ENCODE data around the gene ATG10. TPM values are rescaled to one million over a fixed set of nuclear protein-coding genes. Genes with fewer than 3 reads are reported as not detected.

The ATG10 gene
- total and polyA plus RNA-seq, 2 donors (not counting 1 experiment from before 2014, with no cell fraction given), result 1.6 to 11.6 TPM

- no peak overlapping the region for H3K4me2 ChIP-seq (replicated peaks; ENCODE audit: low read depth, low read length, poor library complexity, severe bottlenecking)
- Mint-ChIP-seq H3K4me3 (no peak overlapping the region), H3K9me3 (ENCODE audit: insufficient read depth) (no peaks in the 10 kb centered on the region), H3K4me1 (peaks cover 3% of the 10 kb centered on the region), H3K27me3 (no peaks in the 10 kb centered on the region), H3K27ac (no peak overlapping the region)
- no peak overlapping the region for H3K27ac ChIP-seq (ENCODE audit: low read length in 2 of 2)
- ChIA-PET POLR2A (interaction anchor here (0.7 kb wide), 1 partner anchor 698 kb away, joined by 3 read pairs; no protein-coding TSS in a partner anchor), CTCF (interaction anchor here (1.1 to 2.0 kb wide), 5 partner anchors 9 to 742 kb away, joined by 3 to 16 read pairs (median 3); no protein-coding TSS in a partner anchor)
- H3K79me2 ChIP-seq (ENCODE audit: control insufficient read depth, insufficient read depth, low read length), result no peaks in the 10 kb centered on the region
- no peak overlapping the region for H2AFZ ChIP-seq (ENCODE audit: insufficient read depth, low read depth, low read length, poor library complexity, severe bottlenecking)
- no peaks in the 10 kb centered on the region for H3K9me3 ChIP-seq (ENCODE audit: control extremely low read depth in 1 of 3, control insufficient read depth in 2 of 3, insufficient read depth in 1 of 3, low read length in 2 of 3)
- no peaks in the 10 kb centered on the region for H4K20me1 ChIP-seq (ENCODE audit: control insufficient read depth, insufficient read depth, low read length, poor library complexity, severe bottlenecking)
- ATAC-seq (ENCODE audit: low read depth), result no peak
- no peak for DNase-seq
- intact Hi-C loops (cut with micrococcal nuclease), result loop anchor here (5.0 kb wide), 1 partner anchor 109 kb away; the partner anchor contains the start of gene RPS23
- no peak for TF ChIP-seq CTCF (IDR thresholded peaks at IDR 0.05)
- no peak for TF ChIP-seq EZH2 (IDR thresholded peaks at IDR 0.05; ENCODE audit: borderline replicate concordance, insufficient read depth, low read depth, low read length, poor library complexity, severe bottlenecking)
- H3K4me1 ChIP-seq (ENCODE audit: control insufficient read depth in 2 of 2, insufficient read depth in 2 of 2, low read length in 2 of 2), result no peaks in the 10 kb centered on the region
- no peaks in the 10 kb centered on the region for H3K27me3 ChIP-seq (replicated peaks in 1 of 4; ENCODE audit: control extremely low read depth in 1 of 4, control insufficient read depth in 3 of 4, insufficient read depth in 4 of 4, low read length in 3 of 4)
- H3K36me3 ChIP-seq (replicated peaks in 1 of 2; ENCODE audit: control extremely low read depth in 1 of 2, control insufficient read depth in 1 of 2, extremely low read depth in 1 of 2, insufficient read depth in 2 of 2, low read length in 1 of 2), result no peaks in the 10 kb centered on the region
- no peak overlapping the region for H3K4me3 ChIP-seq (ENCODE audit: control extremely low read depth in 1 of 5, extremely low read depth in 1 of 5, insufficient read depth in 1 of 5, low read depth in 2 of 5, low read length in 4 of 5)
- H3K9ac ChIP-seq (ENCODE audit: low read length), result no peak overlapping the region
Measured at GRCh38 chr5:82168294-82168693, 196.5 kb downstream of the ATG10 start.

- Histone ChIP-seq H3K4me3 (ENCODE audit: control extremely low read depth in 1 of 5, extremely low read depth in 1 of 5, insufficient read depth in 1 of 5, low read depth in 2 of 5, low read length in 4 of 5) (no peak overlapping the region), H3K27me3 (replicated peaks in 1 of 4; ENCODE audit: control extremely low read depth in 1 of 4, control insufficient read depth in 3 of 4, insufficient read depth in 4 of 4, low read length in 3 of 4) (no peaks in the 10 kb centered on the region), H3K4me2 (replicated peaks; ENCODE audit: low read depth, low read length, poor library complexity, severe bottlenecking) (no peak overlapping the region), H3K9me3 (ENCODE audit: control extremely low read depth in 1 of 3, control insufficient read depth in 2 of 3, insufficient read depth in 1 of 3, low read length in 2 of 3) (no peaks in the 10 kb centered on the region), H4K20me1 (ENCODE audit: control insufficient read depth, insufficient read depth, low read length, poor library complexity, severe bottlenecking) (no peaks in the 10 kb centered on the region), H3K4me1 (ENCODE audit: control insufficient read depth in 2 of 2, insufficient read depth in 2 of 2, low read length in 2 of 2) (peaks cover 9% of the 10 kb centered on the region in 2 donors), H3K79me2 (ENCODE audit: control insufficient read depth, insufficient read depth, low read length) (no peaks in the 10 kb centered on the region), H2AFZ (ENCODE audit: insufficient read depth, low read depth, low read length, poor library complexity, severe bottlenecking) (no peak overlapping the region), H3K27ac (ENCODE audit: low read length in 2 of 2) (no peak overlapping the region), H3K9ac (ENCODE audit: low read length) (no peak overlapping the region), H3K36me3 (replicated peaks in 1 of 2; ENCODE audit: control extremely low read depth in 1 of 2, control insufficient read depth in 1 of 2, extremely low read depth in 1 of 2, insufficient read depth in 2 of 2, low read length in 1 of 2) (no peaks in the 10 kb centered on the region)
- no peaks in the 10 kb centered on the region for H3K9me3 Mint-ChIP-seq (ENCODE audit: insufficient read depth)
- no CpG with 5 or more reads among the region's 1 CpG for WGBS (ENCODE audit: insufficient coverage)
- no peak for TF ChIP-seq EZH2 (IDR thresholded peaks at IDR 0.05; ENCODE audit: borderline replicate concordance, insufficient read depth, low read depth, low read length, poor library complexity, severe bottlenecking)
- TF ChIP-seq CTCF (IDR thresholded peaks at IDR 0.05), result no peak
- no peak overlapping the region for H3K27ac Mint-ChIP-seq
- POLR2A ChIA-PET, result no interaction called here
- CTCF ChIA-PET, result no interaction called here
- H3K4me1 Mint-ChIP-seq, result peaks cover 16% of the 10 kb centered on the region
- no peak overlapping the region for H3K4me3 Mint-ChIP-seq
- ATAC-seq (ENCODE audit: low read depth) (no peak), DNase-seq (peak; percentile 5)
- H3K27me3 Mint-ChIP-seq, result no peaks in the 10 kb centered on the region
- intact Hi-C loops (cut with micrococcal nuclease), result loop anchor here (5.0 to 10.0 kb wide), 5 partner anchors 107 to 865 kb away; partner anchors contain the start of genes ATG10, RPS23, SSBP2 and ZCCHC9
Measured at GRCh38 chr5:82169892-82170291, 198.1 kb downstream of the ATG10 start.
